Fibroblast of lung (primary cell): ENCODE data around the gene CEMIP.

ENCODE experiments used
- EZH2 ChIP-seq: IDR thresholded peaks from 2 replicates; pipeline ENCODE4 v1.5.1; 2012; ENCODE audit warnings: low read length, control low read depth, mild to moderate bottlenecking; ENCODE audit errors: missing control alignments
- TF ChIP-seq, protein P1 (sequence below), 2 donors: IDR thresholded peaks in 1 of 2; conservative IDR thresholded peaks in 1 of 2; 1 replicate in 1 of 2; 2 replicates in 1 of 2; pipeline ENCODE4 v1.5.1; 2011 to 2012; ENCODE audit warnings: low read length in 2 of 2, control low read depth in 1 of 2, inconsistent platforms in 1 of 2, low read depth in 1 of 2, mild to moderate bottlenecking in 1 of 2

DNA sequence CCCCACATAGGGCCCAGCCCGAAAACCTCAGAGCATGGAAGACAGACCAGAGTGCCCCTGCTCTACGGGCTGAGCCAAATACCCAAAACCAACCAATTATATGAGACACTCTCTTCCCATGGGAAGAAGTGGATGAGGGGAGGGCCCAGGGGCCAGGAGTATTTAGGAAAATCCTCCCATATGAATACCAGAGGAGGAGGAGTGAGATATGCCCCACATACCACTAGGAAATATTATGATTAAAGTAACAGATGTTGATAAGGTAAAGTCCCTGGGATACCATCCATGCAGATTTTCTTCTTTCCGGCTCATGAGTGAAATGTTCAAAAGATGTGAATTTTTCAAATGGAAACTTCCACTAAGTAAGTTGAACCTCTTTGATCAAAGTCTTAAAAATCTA, 160.0 kb downstream of the CEMIP start:
- TF ChIP-seq, protein P1, sequence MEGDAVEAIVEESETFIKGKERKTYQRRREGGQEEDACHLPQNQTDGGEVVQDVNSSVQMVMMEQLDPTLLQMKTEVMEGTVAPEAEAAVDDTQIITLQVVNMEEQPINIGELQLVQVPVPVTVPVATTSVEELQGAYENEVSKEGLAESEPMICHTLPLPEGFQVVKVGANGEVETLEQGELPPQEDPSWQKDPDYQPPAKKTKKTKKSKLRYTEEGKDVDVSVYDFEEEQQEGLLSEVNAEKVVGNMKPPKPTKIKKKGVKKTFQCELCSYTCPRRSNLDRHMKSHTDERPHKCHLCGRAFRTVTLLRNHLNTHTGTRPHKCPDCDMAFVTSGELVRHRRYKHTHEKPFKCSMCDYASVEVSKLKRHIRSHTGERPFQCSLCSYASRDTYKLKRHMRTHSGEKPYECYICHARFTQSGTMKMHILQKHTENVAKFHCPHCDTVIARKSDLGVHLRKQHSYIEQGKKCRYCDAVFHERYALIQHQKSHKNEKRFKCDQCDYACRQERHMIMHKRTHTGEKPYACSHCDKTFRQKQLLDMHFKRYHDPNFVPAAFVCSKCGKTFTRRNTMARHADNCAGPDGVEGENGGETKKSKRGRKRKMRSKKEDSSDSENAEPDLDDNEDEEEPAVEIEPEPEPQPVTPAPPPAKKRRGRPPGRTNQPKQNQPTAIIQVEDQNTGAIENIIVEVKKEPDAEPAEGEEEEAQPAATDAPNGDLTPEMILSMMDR (conservative IDR thresholded peaks at IDR 0.05 in 1 of 2, IDR thresholded peaks at IDR 0.05 in 1 of 2; ENCODE audit: low read depth in 1 of 2, low read length in 2 of 2) = no peak
- no peak for TF ChIP-seq EZH2
